GM18505 (cell line): Measurements from ENCODE around the gene PANX2.

Source experiments
- ATAC-seq: cut with Tn5 transposase; IDR thresholded peaks from one replicate; pipeline ENCODE4 v1.9.1; 2021; ENCODE audit not compliant: unreplicated experiment
- POLR2A ChIP-seq: IDR thresholded peaks from 4 replicates; pipeline ENCODE4 v1.6.1; 2011; ENCODE audit warnings: borderline replicate concordance; ENCODE audit not compliant: insufficient read depth, insufficient read length; ENCODE audit errors: extremely low read depth

PANX2 gene

DNA sequence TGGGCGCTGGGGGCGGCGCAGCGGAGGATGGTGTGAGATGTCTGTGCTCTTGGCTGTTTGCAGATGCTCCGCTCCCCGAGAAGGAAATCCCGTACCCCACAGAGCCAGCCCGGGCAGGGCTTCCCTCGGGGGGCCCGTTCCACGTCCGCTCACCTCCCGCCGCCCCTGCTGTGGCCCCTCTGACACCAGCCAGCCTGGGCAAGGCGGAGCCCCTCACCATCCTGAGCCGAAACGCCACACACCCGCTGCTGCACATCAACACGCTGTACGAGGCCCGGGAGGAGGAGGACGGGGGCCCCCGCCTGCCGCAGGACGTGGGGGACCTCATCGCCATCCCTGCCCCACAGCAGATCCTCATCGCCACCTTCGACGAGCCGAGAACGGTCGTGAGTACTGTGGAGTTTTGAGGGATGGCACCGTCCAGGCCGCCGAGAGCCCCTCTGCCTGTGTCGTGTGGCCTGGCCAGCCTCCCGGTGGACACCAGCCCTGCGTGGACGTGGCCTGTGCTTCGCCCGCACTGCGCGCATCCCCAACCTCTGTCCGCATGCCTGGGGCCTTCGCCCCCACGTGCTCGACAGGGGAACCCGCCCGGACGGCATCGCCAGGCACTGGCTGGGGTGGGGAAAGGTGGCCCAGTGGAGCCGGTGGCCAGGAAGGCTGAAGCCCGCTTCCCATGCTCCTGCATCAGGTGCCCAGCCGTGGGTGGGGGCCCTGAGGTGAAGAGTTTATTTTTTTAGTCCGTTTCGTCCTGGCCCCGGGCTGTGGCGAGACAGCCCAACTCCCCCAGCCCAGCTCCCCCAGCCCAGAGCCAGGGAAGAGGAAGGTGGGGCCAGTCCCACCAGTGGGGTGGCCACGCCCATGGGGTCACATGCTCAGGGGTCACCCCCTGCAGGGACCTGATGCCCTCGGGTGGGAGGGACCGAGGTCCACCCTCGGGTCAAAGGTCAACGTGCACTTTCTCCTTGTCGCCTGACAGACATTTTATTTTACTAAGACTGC, 8.6 kb downstream of the PANX2 start:
- ATAC-seq, result no peak
- TF ChIP-seq POLR2A, result no peak

- no peak for ATAC-seq
- TF ChIP-seq POLR2A, result no peak
Observed at GRCh38 chr22:50179937-50180726, 9.6 kb downstream of the PANX2 start.

DNA sequence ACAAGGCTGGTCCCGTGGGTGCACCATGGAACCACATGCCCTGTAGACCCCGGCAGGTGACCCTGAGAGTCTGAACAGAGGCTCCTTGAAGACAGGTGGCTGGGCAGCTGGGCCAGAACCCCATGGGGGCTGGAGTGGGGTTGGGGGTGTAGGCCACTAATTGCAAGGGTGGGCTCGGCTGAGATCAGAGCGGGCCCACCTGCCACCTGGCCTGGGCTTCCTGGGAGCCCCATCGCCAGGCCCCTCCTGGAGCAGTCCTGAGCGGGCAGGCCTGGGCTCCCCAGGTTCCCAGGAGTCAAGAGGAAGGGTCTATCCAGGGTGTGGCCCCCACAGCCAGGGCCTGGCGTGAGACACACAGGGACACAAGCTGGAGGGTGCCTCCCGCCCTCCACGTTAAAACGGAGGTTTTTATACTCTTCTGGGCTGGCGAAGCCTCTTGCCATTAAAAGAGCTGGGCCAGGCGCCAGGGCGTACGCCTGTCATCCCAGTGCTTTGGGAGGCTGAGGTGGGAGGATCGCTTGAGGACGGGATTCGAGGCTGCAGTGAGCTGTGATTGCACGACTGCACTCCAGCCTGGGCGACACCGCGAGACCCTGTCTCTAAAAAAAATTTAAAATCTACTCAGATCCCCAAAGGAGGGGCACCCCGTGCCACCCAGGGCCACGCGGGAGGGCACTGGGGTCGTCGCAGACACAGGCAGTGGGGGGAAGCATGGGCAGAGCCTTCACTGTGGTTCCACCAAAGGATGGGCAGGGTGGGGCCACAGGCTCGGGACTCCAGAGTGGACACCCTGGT, 10.4 kb downstream of the PANX2 start:
- ATAC-seq, result no peak
- TF ChIP-seq POLR2A, result no peak

GRCh38 chr22:50182176-50183081, 11.9 kb downstream of the PANX2 start:
- ATAC-seq, result no peak
- no peak for TF ChIP-seq POLR2A

DNA sequence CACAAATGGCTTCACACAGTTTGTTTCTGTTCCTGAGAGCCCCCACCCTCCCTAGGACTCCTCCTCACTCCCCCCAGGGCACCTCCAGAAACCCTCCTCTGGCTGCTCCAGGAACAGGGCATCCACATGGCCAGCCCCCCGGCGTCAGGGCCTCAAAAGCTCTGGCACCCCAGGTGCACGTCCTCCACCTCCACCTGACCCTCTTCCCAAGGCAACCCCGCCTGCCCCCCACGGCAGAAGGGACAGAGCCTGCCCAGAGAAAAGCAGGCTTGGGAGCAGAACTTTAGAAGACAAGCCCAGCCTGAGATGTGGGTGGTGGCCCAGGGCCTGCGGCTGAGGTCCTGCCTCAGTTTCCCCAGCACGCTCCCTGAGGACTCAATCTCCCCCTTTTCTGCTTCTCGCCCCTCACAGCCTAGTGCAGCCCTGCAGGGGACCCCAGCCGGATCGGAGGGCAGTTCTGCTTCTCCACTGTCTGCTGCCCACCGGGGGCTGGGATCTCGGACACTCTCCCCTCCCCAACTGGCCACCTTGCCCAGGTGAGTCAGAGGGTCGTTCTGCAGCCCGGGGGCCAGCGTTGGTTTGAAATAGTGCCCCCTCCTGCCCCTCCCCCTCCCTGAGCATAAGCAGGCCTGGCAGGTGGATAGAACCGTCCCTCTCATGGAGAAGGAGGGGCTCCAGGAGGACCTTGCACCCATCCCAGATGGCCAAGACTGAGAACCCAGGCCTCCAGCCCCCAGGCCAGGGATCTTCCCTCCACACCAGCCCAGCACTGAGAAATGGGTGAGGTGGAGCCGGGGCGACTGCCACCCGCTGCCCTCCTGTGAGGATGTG, 12.8 kb downstream of the PANX2 start:
- TF ChIP-seq POLR2A, result no peak
- ATAC-seq, result no peak

GRCh38 chr22:50184004-50184901, 13.7 kb downstream of the PANX2 start:
- no peak for ATAC-seq
- TF ChIP-seq POLR2A, result no peak

DNA sequence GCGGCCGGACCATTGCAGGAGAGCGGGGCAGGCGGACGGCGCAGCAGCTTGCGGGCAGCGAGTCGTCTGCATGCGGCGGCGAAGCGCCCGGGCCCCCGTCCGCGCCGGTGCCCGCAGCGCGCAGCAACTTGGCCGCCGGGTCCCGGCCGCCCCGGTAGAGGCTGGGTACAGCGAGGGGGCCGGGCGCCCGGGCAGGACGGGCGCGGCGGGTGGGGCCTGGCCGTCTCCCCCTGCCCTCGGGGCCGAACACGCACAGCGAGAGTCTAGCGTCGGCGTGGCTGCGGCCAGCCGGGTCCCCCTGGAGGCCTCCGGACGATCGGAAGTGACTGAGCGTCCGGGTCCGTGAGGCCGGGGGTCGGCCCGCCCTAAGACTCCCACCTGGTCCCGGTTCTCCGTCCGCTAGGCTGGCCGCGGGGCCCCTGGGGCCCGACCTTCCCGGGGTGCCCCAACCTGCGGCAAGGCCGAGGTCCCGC, 14.4 kb downstream of the PANX2 start:
- TF ChIP-seq POLR2A, result no peak
- no peak for ATAC-seq

DNA sequence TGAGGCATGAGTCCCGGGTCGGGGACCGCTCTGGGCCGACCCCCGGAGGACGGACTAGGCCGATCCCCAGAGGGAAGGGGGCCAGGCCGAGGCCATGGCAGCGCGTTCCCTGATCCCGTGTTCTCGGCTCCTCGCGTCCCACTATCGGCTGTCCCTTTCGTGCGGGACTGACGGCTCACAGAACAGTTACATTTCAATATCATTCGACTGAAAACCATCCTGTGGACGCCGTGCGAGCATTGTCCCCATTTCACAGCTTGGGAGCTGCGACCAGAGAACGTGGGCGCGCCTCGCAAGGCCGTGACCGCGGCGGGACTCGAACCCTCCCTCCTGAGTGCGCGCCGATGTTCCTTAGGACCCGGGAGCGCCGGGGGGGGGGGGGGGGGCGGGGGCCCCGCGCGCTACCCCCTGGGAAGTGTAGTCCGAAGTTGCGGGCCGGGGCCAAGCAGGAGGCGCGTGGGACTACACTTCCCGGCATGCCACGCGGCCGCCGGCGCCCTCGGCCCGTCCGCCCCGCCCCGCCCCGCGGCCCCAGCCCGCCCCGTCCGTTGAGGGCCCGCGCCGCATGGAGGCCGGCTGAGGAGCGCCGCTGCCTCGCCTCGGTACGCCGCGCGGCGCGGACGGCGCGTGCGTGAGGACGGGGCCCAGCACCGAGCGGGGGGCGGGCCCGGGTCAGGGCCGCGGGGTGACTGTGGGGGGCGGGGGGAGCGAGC, 15.0 kb downstream of the PANX2 start, which contains the start of gene TRABD:
Gene TRABD, plus strand, starts transcription at position 539 of the 713 bp plus-strand sequence. CDS start 7,148 bp downstream, outside the sequence.
- no peak for ATAC-seq
- peak; percentile 64 for TF ChIP-seq POLR2A

- no peak for ATAC-seq
- TF ChIP-seq POLR2A, result no peak
Observed at GRCh38 chr22:50186181-50186714, 15.7 kb downstream of the PANX2 start.
